ENCODE results near the gene LCN12. TPM values are rescaled to one million over a fixed set of nuclear protein-coding genes. Genes with fewer than 3 reads are reported as not detected.

Gene LCN12
- total RNA-seq, 1 donor from 2014 or later, result 2.3 TPM

- Mint-ChIP-seq H3K4me3 (no peak overlapping the region), H3K27ac (no peak overlapping the region), H3K9me3 (peaks cover 12% of the 10 kb centered on the region), H3K4me1 (peaks cover 3% of the 10 kb centered on the region), H3K36me3 (ENCODE audit: low read depth) (peaks cover 2% of the 10 kb centered on the region), H3K27me3 (no peaks in the 10 kb centered on the region)
- intact Hi-C loops (cut with micrococcal nuclease), result no loop called here
- no peak for DNase-seq
Measured at GRCh38 chr9:136954270-136955083, 2.4 kb downstream of the LCN12 start.

DNA sequence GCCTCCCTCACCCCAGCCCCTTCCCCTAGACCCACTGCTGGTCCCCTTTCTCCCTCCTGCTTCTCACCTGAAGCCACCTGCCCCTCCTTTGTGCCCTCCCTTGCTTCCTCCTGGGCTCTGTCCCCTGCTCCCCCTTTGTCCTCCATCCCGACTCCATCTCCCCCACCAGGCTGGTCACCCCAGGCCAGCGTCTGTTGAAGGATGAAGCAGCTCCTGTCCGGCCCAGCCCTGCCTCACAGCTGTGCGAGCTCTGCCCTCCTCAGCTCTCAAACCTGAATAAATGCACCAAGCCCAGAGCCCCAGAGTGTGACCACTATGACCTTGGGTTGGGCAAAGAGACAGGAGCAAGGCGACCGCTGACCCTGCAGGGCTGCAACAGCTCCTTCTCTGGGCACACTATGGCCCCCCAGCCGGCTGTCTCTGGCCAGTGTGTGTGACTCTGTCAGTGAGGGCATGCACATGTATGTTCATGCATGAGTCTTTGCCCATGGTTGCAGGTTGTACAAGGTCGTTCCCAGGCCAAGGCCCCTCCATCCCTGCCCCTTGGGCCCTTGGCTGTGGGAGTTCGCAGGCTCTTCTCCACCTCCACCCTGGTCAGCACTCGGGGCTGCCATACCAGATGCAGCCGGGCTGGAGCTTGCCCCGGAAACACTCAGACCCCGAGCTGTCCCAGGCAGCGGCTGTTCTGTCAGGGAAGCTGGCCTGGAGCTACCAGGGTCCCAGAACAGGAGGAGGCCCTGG is 3.3 kb downstream of the LCN12 start:
- intact Hi-C loops (cut with micrococcal nuclease), result no loop called here
- peaks cover 2% of the 10 kb centered on the region for H3K36me3 Mint-ChIP-seq (ENCODE audit: low read depth)
- H3K27me3 Mint-ChIP-seq, result no peaks in the 10 kb centered on the region
- H3K4me1 Mint-ChIP-seq, result peaks cover 2% of the 10 kb centered on the region
- no peak overlapping the region for H3K4me3 Mint-ChIP-seq
- DNase-seq, result no peak
- no peak overlapping the region for H3K27ac Mint-ChIP-seq
- peaks cover 12% of the 10 kb centered on the region for H3K9me3 Mint-ChIP-seq

DNA sequence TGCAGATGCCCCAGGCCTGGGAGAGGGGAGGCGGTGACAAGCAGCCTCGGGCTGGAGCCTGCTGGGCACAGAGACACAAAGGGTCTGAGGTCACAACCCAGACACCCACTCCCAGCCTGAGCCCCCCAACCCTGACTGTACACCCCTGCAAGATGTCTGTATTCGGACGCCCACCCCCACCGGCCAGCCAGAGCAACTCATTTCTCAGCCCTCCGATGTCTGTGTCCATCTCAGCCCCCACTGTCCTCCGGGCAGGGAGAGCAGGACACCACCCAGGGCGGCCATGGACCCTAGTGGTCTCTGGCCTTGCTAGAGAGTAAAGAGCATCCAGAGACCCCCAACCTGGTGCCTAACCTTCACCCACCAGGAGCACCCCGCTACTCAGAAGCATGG is 3.9 kb downstream of the LCN12 start:
- Mint-ChIP-seq H3K9me3 (peaks cover 12% of the 10 kb centered on the region), H3K4me1 (peaks cover under 1% of the 10 kb centered on the region), H3K27me3 (no peaks in the 10 kb centered on the region), H3K36me3 (ENCODE audit: low read depth) (peaks cover 2% of the 10 kb centered on the region), H3K4me3 (no peak overlapping the region), H3K27ac (no peak overlapping the region)
- intact Hi-C loops (cut with micrococcal nuclease), result no loop called here
- no peak for DNase-seq

- intact Hi-C loops (cut with micrococcal nuclease), result no loop called here
- H3K4me3 Mint-ChIP-seq, result no peak overlapping the region
- H3K4me1 Mint-ChIP-seq, result no peaks in the 10 kb centered on the region
- DNase-seq, result no peak
- peaks cover 12% of the 10 kb centered on the region for H3K9me3 Mint-ChIP-seq
- peaks cover 2% of the 10 kb centered on the region for H3K36me3 Mint-ChIP-seq (ENCODE audit: low read depth)
- no peaks in the 10 kb centered on the region for H3K27me3 Mint-ChIP-seq
- no peak overlapping the region for H3K27ac Mint-ChIP-seq
Measured at GRCh38 chr9:136956604-136957003, 4.5 kb downstream of the LCN12 start.

- Mint-ChIP-seq H3K27me3 (no peaks in the 10 kb centered on the region), H3K9me3 (peaks cover 12% of the 10 kb centered on the region), H3K36me3 (ENCODE audit: low read depth) (peaks cover 2% of the 10 kb centered on the region), H3K4me1 (no peaks in the 10 kb centered on the region), H3K4me3 (no peak overlapping the region), H3K27ac (no peak overlapping the region)
- DNase-seq, result no peak
- intact Hi-C loops (cut with micrococcal nuclease), result no loop called here
Measured at GRCh38 chr9:136957461-136957860, 5.4 kb downstream of the LCN12 start.

DNA sequence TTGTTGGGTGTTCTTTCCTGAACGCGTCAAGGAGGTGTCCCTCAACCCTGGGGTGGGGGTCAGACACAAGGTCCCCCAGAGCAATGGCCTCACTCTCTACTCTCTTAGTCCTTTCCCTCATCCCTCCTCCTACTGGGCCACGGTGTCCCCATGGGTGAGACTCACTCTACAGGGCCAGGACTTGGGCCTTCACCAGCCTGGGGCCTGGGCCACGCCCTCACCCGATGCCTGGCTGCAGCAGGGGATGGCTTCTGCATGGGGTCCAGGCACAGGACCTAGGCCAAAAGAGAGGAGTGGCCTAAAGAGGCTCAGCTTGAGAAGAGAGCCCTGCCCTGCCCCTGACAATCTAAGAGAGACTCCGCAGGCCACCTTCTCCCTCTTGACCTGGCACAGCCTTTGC is 5.8 kb downstream of the LCN12 start:
- H3K27ac Mint-ChIP-seq, result no peak overlapping the region
- H3K36me3 Mint-ChIP-seq (ENCODE audit: low read depth), result peaks cover 2% of the 10 kb centered on the region
- H3K27me3 Mint-ChIP-seq, result no peaks in the 10 kb centered on the region
- H3K4me3 Mint-ChIP-seq, result no peak overlapping the region
- DNase-seq, result no peak
- H3K9me3 Mint-ChIP-seq, result peaks cover 12% of the 10 kb centered on the region
- H3K4me1 Mint-ChIP-seq, result peaks cover 2% of the 10 kb centered on the region
- intact Hi-C loops (cut with micrococcal nuclease), result no loop called here

DNA sequence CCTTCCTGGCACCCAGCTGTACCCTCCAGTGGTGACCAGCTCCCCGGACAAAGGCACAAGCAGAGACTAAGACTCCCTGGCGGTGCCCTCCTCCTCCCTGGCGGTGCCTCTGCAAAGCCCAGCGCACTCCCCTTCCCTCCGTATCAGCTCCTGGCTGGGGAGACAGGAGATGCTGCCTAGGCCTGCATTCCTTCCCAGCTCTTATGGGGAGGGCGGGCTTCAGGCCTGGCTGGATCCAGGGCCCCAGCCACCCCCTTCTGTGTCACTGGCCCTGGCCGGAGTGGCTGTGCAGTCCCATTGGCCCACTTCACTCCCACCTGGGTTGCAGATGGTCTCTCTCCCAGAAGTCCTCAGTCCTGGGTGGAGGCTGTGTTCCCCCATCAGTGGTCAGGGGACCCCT is 6.4 kb downstream of the LCN12 start:
- Mint-ChIP-seq H3K36me3 (ENCODE audit: low read depth) (peaks cover 2% of the 10 kb centered on the region), H3K4me3 (no peak overlapping the region), H3K4me1 (peaks cover 4% of the 10 kb centered on the region), H3K9me3 (peaks cover 12% of the 10 kb centered on the region), H3K27me3 (no peaks in the 10 kb centered on the region), H3K27ac (no peak overlapping the region)
- DNase-seq, result no peak
- intact Hi-C loops (cut with micrococcal nuclease), result no loop called here

GRCh38 chr9:136958898-136959850 is 7.1 kb downstream of the LCN12 start:
- no peak overlapping the region for H3K27ac Mint-ChIP-seq
- H3K4me1 Mint-ChIP-seq, result peaks cover 4% of the 10 kb centered on the region
- H3K27me3 Mint-ChIP-seq, result no peaks in the 10 kb centered on the region
- no peak overlapping the region for H3K4me3 Mint-ChIP-seq
- intact Hi-C loops (cut with micrococcal nuclease), result no loop called here
- no peak for DNase-seq
- peaks cover 12% of the 10 kb centered on the region for H3K9me3 Mint-ChIP-seq
- H3K36me3 Mint-ChIP-seq (ENCODE audit: low read depth), result peaks cover 2% of the 10 kb centered on the region

DNA sequence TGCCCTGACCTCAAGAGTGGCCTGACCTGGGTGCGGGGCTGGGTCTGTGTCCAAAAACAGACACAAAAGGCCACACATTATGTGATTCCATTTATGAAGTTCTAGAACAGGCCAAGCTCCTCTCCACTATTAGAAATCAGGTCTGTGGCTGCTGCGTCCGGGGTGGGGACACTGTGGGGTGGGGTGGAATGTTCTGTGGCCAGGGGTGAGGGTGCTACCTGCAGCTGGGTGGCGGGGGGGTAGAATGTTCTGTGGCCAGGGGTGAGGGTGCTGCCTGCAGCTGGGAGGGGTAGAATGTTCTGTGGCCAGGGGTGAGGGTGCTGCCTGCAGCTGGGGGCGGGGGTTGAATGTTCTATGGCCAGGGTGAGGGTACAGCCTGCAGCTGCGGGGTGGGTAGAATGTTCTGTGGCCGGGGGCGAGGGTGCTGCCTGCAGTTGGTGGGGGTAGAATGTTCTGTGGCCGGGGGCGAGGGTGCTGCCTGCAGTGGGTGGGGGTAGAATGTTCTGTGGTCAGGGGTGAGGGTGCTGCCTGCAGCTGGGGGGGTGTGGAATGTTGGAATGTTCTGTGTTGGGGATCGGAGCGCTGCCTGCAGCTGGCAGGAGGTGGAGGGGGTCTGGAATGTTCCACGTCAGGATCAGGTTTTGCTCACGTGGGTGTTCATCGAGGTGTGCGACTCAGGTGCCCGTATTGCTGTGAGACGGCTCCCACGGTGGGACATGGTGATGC is 8.3 kb downstream of the LCN12 start:
- intact Hi-C loops (cut with micrococcal nuclease), result no loop called here
- no peaks in the 10 kb centered on the region for H3K27me3 Mint-ChIP-seq
- peaks cover 12% of the 10 kb centered on the region for H3K9me3 Mint-ChIP-seq
- no peak for DNase-seq
- H3K4me3 Mint-ChIP-seq, result no peak overlapping the region
- peaks cover 2% of the 10 kb centered on the region for H3K36me3 Mint-ChIP-seq (ENCODE audit: low read depth)
- no peak overlapping the region for H3K27ac Mint-ChIP-seq
- H3K4me1 Mint-ChIP-seq, result peaks cover 4% of the 10 kb centered on the region

- Mint-ChIP-seq H3K36me3 (ENCODE audit: low read depth) (peaks cover 2% of the 10 kb centered on the region), H3K27me3 (peaks cover 3% of the 10 kb centered on the region), H3K4me1 (peaks cover 8% of the 10 kb centered on the region), H3K4me3 (no peak overlapping the region), H3K27ac (no peak overlapping the region), H3K9me3 (peaks cover 12% of the 10 kb centered on the region)
- intact Hi-C loops (cut with micrococcal nuclease), result no loop called here
- DNase-seq, result no peak
Measured at GRCh38 chr9:136960938-136961275, 8.8 kb downstream of the LCN12 start.

DNA sequence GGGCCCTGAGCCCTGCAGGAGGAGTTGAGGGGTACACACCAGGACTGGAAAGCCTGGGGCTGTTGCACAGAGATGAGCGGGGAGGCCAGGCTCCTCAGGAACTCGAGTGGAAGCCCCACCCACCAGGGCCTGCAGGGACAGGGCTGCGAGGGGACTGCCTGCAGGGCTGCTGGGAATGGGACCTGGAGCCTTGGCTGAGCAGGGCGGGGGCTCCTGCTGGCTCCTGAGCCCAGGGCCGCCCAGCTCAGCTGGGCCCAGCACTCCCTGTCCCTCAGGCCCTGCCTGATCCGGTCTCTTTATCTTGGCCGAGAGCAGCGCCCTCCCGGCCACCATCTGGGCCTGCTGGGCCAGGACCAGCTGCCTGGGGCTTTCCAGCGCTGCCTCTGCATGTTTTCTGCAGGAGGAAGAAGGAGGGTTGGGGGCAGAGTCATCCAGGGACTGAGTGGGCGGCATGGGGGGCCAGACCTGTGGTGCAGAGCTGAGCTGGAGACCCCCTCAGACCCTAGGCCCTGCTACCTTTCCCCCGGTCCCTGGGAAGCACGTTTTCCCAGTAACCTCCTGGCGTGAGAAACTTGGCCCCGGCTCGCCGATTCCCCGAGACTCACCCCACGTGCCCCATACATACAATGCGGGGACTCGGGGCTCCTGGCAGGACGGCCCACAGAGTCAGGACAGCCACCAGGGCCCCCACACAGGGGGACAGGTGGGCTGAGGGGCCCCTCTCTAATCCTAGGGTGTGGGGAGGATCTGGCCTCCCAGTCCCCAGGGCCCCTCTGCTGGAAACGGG is 9.4 kb downstream of the LCN12 start:
- Mint-ChIP-seq H3K27ac (no peak overlapping the region), H3K4me3 (no peak overlapping the region), H3K27me3 (peaks cover 3% of the 10 kb centered on the region), H3K9me3 (peaks cover 8% of the 10 kb centered on the region), H3K4me1 (peaks cover 13% of the 10 kb centered on the region), H3K36me3 (ENCODE audit: low read depth) (peaks cover 2% of the 10 kb centered on the region)
- intact Hi-C loops (cut with micrococcal nuclease), result no loop called here
- DNase-seq, result no peak

DNA sequence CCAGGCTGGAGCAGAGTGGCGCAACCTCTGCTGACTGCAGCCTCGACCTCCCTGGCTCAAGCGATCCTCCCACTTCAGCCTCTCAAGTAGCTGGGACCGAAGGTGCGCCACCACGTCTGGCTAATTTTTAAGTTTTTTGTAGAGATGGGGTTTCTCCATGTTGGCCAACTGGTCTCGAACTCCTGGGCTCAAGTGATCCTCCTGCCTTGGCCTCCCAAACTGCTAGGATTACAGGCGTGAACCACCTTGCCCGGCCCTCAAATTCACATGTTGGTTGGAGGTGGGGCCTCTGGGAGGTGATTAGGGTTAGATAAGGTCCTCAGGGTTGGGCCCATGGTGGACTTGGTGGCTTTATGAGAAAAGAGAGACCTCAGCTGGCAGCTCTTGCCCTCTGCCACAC is 10.1 kb downstream of the LCN12 start:
- Mint-ChIP-seq H3K4me3 (no peak overlapping the region), H3K9me3 (peaks cover 3% of the 10 kb centered on the region), H3K27me3 (peaks cover 3% of the 10 kb centered on the region), H3K4me1 (peaks cover 13% of the 10 kb centered on the region), H3K27ac (no peak overlapping the region), H3K36me3 (ENCODE audit: low read depth) (no peaks in the 10 kb centered on the region)
- DNase-seq, result no peak
- intact Hi-C loops (cut with micrococcal nuclease), result no loop called here

Data from activated CD4-positive, alpha-beta T cell treated with anti-CD3 and anti-CD28 coated beads, Interleukin-2, amount 10 ng/mL, durations not matched to agents 24 days and 14 days (primary cell).